Measurements from ENCODE around the gene OR6P1.

Gene OR6P1

GRCh38 chr1:158572226-158572625 lies 1.8 kb upstream of the OR6P1 start:
- H3K27ac ChIP-seq (ENCODE audit: insufficient read depth, low read length, poor library complexity, severe bottlenecking) = no peak overlapping the region
- no peaks in the 10 kb centered on the region for H3K36me3 ChIP-seq (ENCODE audit: control insufficient read depth, insufficient read depth, low read length)
- no peaks in the 10 kb centered on the region for H3K4me1 ChIP-seq (ENCODE audit: control insufficient read depth, insufficient read depth, low read length, poor library complexity, severe bottlenecking)
- H3K9me3 ChIP-seq (ENCODE audit: control insufficient read depth, low read length) = no peaks in the 10 kb centered on the region
- DNase-seq = no peak
- peaks cover 6% of the 10 kb centered on the region for H3K27me3 ChIP-seq (replicated peaks; ENCODE audit: control insufficient read depth, insufficient read depth, low read length, poor library complexity, severe bottlenecking)
- no peak overlapping the region for H3K4me3 ChIP-seq (ENCODE audit: insufficient read depth, low read depth, low read length, poor library complexity, severe bottlenecking)

GRCh38 chr1:158564608-158565007 lies 5.8 kb downstream of the OR6P1 start:
- no peaks in the 10 kb centered on the region for H3K36me3 ChIP-seq (ENCODE audit: control insufficient read depth, insufficient read depth, low read length)
- H3K27me3 ChIP-seq (replicated peaks; ENCODE audit: control insufficient read depth, insufficient read depth, low read length, poor library complexity, severe bottlenecking) = peaks cover 6% of the 10 kb centered on the region
- no peak overlapping the region for H3K27ac ChIP-seq (ENCODE audit: insufficient read depth, low read length, poor library complexity, severe bottlenecking)
- no peak for DNase-seq
- no peaks in the 10 kb centered on the region for H3K4me1 ChIP-seq (ENCODE audit: control insufficient read depth, insufficient read depth, low read length, poor library complexity, severe bottlenecking)
- H3K4me3 ChIP-seq (ENCODE audit: insufficient read depth, low read depth, low read length, poor library complexity, severe bottlenecking) = no peak overlapping the region
- H3K9me3 ChIP-seq (ENCODE audit: control insufficient read depth, low read length) = no peaks in the 10 kb centered on the region

- no peaks in the 10 kb centered on the region for H3K9me3 ChIP-seq (ENCODE audit: control insufficient read depth, low read length)
- no peak overlapping the region for H3K27ac ChIP-seq (ENCODE audit: insufficient read depth, low read length, poor library complexity, severe bottlenecking)
- H3K36me3 ChIP-seq (ENCODE audit: control insufficient read depth, insufficient read depth, low read length) = no peaks in the 10 kb centered on the region
- no peaks in the 10 kb centered on the region for H3K27me3 ChIP-seq (replicated peaks; ENCODE audit: control insufficient read depth, insufficient read depth, low read length, poor library complexity, severe bottlenecking)
- no peak overlapping the region for H3K4me3 ChIP-seq (ENCODE audit: insufficient read depth, low read depth, low read length, poor library complexity, severe bottlenecking)
- DNase-seq = no peak
- no peaks in the 10 kb centered on the region for H3K4me1 ChIP-seq (ENCODE audit: control insufficient read depth, insufficient read depth, low read length, poor library complexity, severe bottlenecking)
These were observed 6.5 kb downstream of the OR6P1 start for GRCh38 chr1:158563853-158564252.

- no peak overlapping the region for H3K4me3 ChIP-seq (ENCODE audit: insufficient read depth, low read depth, low read length, poor library complexity, severe bottlenecking)
- no peaks in the 10 kb centered on the region for H3K27me3 ChIP-seq (replicated peaks; ENCODE audit: control insufficient read depth, insufficient read depth, low read length, poor library complexity, severe bottlenecking)
- no peak overlapping the region for H3K27ac ChIP-seq (ENCODE audit: insufficient read depth, low read length, poor library complexity, severe bottlenecking)
- H3K36me3 ChIP-seq (ENCODE audit: control insufficient read depth, insufficient read depth, low read length) = no peaks in the 10 kb centered on the region
- no peaks in the 10 kb centered on the region for H3K9me3 ChIP-seq (ENCODE audit: control insufficient read depth, low read length)
- no peaks in the 10 kb centered on the region for H3K4me1 ChIP-seq (ENCODE audit: control insufficient read depth, insufficient read depth, low read length, poor library complexity, severe bottlenecking)
- no peak for DNase-seq
These were observed 10.7 kb downstream of the OR6P1 start for GRCh38 chr1:158559696-158560095.

- DNase-seq = no peak
- H3K4me3 ChIP-seq (ENCODE audit: insufficient read depth, low read depth, low read length, poor library complexity, severe bottlenecking) = no peak within 1 kb of the TSS
- H3K27me3 ChIP-seq (replicated peaks; ENCODE audit: control insufficient read depth, insufficient read depth, low read length, poor library complexity, severe bottlenecking) = no peaks in the 10 kb centered on the region
- H3K9me3 ChIP-seq (ENCODE audit: control insufficient read depth, low read length) = no peaks in the 10 kb centered on the region
- no peak within 1 kb of the TSS for H3K27ac ChIP-seq (ENCODE audit: insufficient read depth, low read length, poor library complexity, severe bottlenecking)
- no peaks in the 10 kb centered on the region for H3K36me3 ChIP-seq (ENCODE audit: control insufficient read depth, insufficient read depth, low read length)
- no peaks in the 10 kb centered on the region for H3K4me1 ChIP-seq (ENCODE audit: control insufficient read depth, insufficient read depth, low read length, poor library complexity, severe bottlenecking)
These were observed 16.0 kb downstream of the OR6P1 start, which contains the start of gene OR6Y1 for GRCh38 chr1:158554352-158554751. Gene OR6Y1 (minus strand): TSS chr1:158554405. CDS start chr1:158548105, 6,300 bp downstream.

GRCh38 chr1:158552296-158552695 lies 18.1 kb downstream of the OR6P1 start:
- H3K27ac ChIP-seq (ENCODE audit: insufficient read depth, low read length, poor library complexity, severe bottlenecking) = no peak overlapping the region
- no peaks in the 10 kb centered on the region for H3K9me3 ChIP-seq (ENCODE audit: control insufficient read depth, low read length)
- no peak overlapping the region for H3K4me3 ChIP-seq (ENCODE audit: insufficient read depth, low read depth, low read length, poor library complexity, severe bottlenecking)
- H3K27me3 ChIP-seq (replicated peaks; ENCODE audit: control insufficient read depth, insufficient read depth, low read length, poor library complexity, severe bottlenecking) = no peaks in the 10 kb centered on the region
- no peaks in the 10 kb centered on the region for H3K36me3 ChIP-seq (ENCODE audit: control insufficient read depth, insufficient read depth, low read length)
- no peak for DNase-seq
- H3K4me1 ChIP-seq (ENCODE audit: control insufficient read depth, insufficient read depth, low read length, poor library complexity, severe bottlenecking) = no peaks in the 10 kb centered on the region

- Histone ChIP-seq H3K4me3 (ENCODE audit: insufficient read depth, low read depth, low read length, poor library complexity, severe bottlenecking) (no peak overlapping the region), H3K36me3 (ENCODE audit: control insufficient read depth, insufficient read depth, low read length) (no peaks in the 10 kb centered on the region), H3K27ac (ENCODE audit: insufficient read depth, low read length, poor library complexity, severe bottlenecking) (no peak overlapping the region), H3K27me3 (replicated peaks; ENCODE audit: control insufficient read depth, insufficient read depth, low read length, poor library complexity, severe bottlenecking) (no peaks in the 10 kb centered on the region), H3K4me1 (ENCODE audit: control insufficient read depth, insufficient read depth, low read length, poor library complexity, severe bottlenecking) (no peaks in the 10 kb centered on the region), H3K9me3 (ENCODE audit: control insufficient read depth, low read length) (no peaks in the 10 kb centered on the region)
- DNase-seq = no peak
These were observed 22.8 kb downstream of the OR6P1 start for GRCh38 chr1:158547533-158547932.

GRCh38 chr1:158537609-158538008 lies 32.8 kb downstream of the OR6P1 start:
- Histone ChIP-seq H3K36me3 (ENCODE audit: control insufficient read depth, insufficient read depth, low read length) (no peaks in the 10 kb centered on the region), H3K27ac (ENCODE audit: insufficient read depth, low read length, poor library complexity, severe bottlenecking) (no peak overlapping the region), H3K4me3 (ENCODE audit: insufficient read depth, low read depth, low read length, poor library complexity, severe bottlenecking) (no peak overlapping the region), H3K9me3 (ENCODE audit: control insufficient read depth, low read length) (no peaks in the 10 kb centered on the region), H3K4me1 (ENCODE audit: control insufficient read depth, insufficient read depth, low read length, poor library complexity, severe bottlenecking) (no peaks in the 10 kb centered on the region), H3K27me3 (replicated peaks; ENCODE audit: control insufficient read depth, insufficient read depth, low read length, poor library complexity, severe bottlenecking) (no peaks in the 10 kb centered on the region)
- DNase-seq = no peak

- H3K27me3 ChIP-seq (replicated peaks; ENCODE audit: control insufficient read depth, insufficient read depth, low read length, poor library complexity, severe bottlenecking) = no peaks in the 10 kb centered on the region
- H3K27ac ChIP-seq (ENCODE audit: insufficient read depth, low read length, poor library complexity, severe bottlenecking) = no peak overlapping the region
- no peaks in the 10 kb centered on the region for H3K4me1 ChIP-seq (ENCODE audit: control insufficient read depth, insufficient read depth, low read length, poor library complexity, severe bottlenecking)
These were observed 35.9 kb downstream of the OR6P1 start for GRCh38 chr1:158534496-158534895.

GRCh38 chr1:158527190-158527815 lies 43.1 kb downstream of the OR6P1 start:
- H3K4me1 ChIP-seq (ENCODE audit: control insufficient read depth, insufficient read depth, low read length, poor library complexity, severe bottlenecking) = no peaks in the 10 kb centered on the region
- no peak for DNase-seq
- no peak overlapping the region for H3K27ac ChIP-seq (ENCODE audit: insufficient read depth, low read length, poor library complexity, severe bottlenecking)
- H3K27me3 ChIP-seq (replicated peaks; ENCODE audit: control insufficient read depth, insufficient read depth, low read length, poor library complexity, severe bottlenecking) = no peaks in the 10 kb centered on the region
- no peaks in the 10 kb centered on the region for H3K9me3 ChIP-seq (ENCODE audit: control insufficient read depth, low read length)
- no peaks in the 10 kb centered on the region for H3K36me3 ChIP-seq (ENCODE audit: control insufficient read depth, insufficient read depth, low read length)
- H3K4me3 ChIP-seq (ENCODE audit: insufficient read depth, low read depth, low read length, poor library complexity, severe bottlenecking) = no peak overlapping the region

More at GRCh38 chr1:158534496-158534895, 35.9 kb downstream of the OR6P1 start:
- no peaks in the 10 kb centered on the region for H3K36me3 ChIP-seq (ENCODE audit: control insufficient read depth, insufficient read depth, low read length)
- H3K9me3 ChIP-seq (ENCODE audit: control insufficient read depth, low read length) = no peaks in the 10 kb centered on the region
- no peak for DNase-seq
- H3K4me3 ChIP-seq (ENCODE audit: insufficient read depth, low read depth, low read length, poor library complexity, severe bottlenecking) = no peak overlapping the region
